Endothelial cell of umbilical vein (primary cell): Measurements from ENCODE around the gene BLOC1S1.

Source experiments
- CTCF ChIP-seq, 2 donors: IDR thresholded peaks; 1 replicate in 1 of 2; 2 replicates in 1 of 2; pipeline ENCODE4 v1.5.1; 2011; ENCODE audit warnings: low read length in 2 of 2, mild to moderate bottlenecking in 2 of 2, moderate library complexity in 2 of 2, control low read depth in 1 of 2, inconsistent platforms in 1 of 2, low read depth in 1 of 2; ENCODE audit not compliant: insufficient read depth in 1 of 2; ENCODE audit errors: extremely low read depth in 1 of 2
- EZH2 ChIP-seq: IDR thresholded peaks from 2 replicates; pipeline ENCODE4 v1.6.1; 2012; ENCODE audit warnings: borderline replicate concordance, low read depth, mild to moderate bottlenecking, moderate library complexity, low read length, inconsistent platforms; ENCODE audit not compliant: severe bottlenecking
- JUN ChIP-seq: IDR thresholded peaks from 2 replicates; pipeline ENCODE4 v1.6.1; 2011; ENCODE audit warnings: borderline replicate concordance, low read depth; ENCODE audit not compliant: insufficient read length, insufficient read depth
- MYC ChIP-seq: IDR thresholded peaks from one replicate; pipeline ENCODE4 v1.6.1; 2011; ENCODE audit warnings: mild to moderate bottlenecking, low read depth, low read length
- POLR2A ChIP-seq: IDR thresholded peaks from 2 replicates; pipeline ENCODE4 v1.6.1; 2012; ENCODE audit warnings: low read depth, mild to moderate bottlenecking, control low read depth, low read length
- POLR2AphosphoS5 ChIP-seq: IDR thresholded peaks from 2 replicates; pipeline ENCODE4 v1.6.1; 2012; ENCODE audit warnings: low read depth, mild to moderate bottlenecking, control low read depth, low read length, moderate library complexity; ENCODE audit not compliant: insufficient read depth

DNA sequence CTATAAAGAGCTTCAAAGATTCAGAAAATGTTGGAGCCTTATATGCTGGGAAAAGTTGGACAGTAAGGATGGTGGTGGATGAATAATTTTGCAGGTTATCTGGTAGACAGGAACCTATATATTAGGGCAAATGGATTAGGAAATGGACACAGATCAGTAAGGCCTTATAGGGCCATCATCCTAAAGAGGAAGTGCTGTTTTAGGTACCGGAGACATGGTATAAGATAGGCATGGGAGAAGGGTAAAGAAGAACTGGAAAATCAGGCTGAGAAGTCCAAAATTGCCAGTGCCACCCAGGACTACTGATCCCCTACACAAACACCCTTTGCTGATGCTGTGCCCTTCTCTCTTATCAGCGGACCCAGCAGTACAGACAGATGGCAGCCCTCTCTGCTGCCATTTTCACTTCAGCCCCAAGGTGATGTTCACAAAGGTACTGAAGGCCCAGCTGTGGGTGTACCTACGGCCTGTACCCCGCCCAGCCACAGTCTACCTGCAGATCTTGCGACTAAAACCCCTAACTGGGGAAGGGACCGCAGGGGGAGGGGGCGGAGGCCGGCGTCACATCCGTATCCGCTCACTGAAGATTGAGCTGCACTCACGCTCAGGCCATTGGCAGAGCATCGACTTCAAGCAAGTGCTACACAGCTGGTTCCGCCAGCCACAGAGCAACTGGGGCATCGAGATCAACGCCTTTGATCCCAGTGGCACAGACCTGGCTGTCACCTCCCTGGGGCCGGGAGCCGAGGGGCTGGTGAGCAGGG, 32.6 kb downstream of the BLOC1S1 start:
- TF ChIP-seq POLR2A (no peak), EZH2 (no peak), CTCF (IDR thresholded peaks at IDR 0.05; ENCODE audit: extremely low read depth in 1 of 2, insufficient read depth in 1 of 2, low read depth in 1 of 2, low read length in 2 of 2) (no peak), MYC (no peak), POLR2AphosphoS5 (no peak), JUN (no peak)
